HG03469 (cell line): ENCODE results near the gene FGL2.
A peak's percentile ranks its signal among the peaks of the same experiment; 100 is the strongest.
"Not testable (repeated sequence)": the region's sequence is repeated elsewhere in the genome, so short reads cannot be mapped to it uniquely, and the experiment has no call there.

Experiments used
- ATAC-seq: cut with Tn5 transposase; IDR thresholded peaks from one replicate; pipeline ENCODE4 v1.9.1; 2021; ENCODE audit warnings: mild to moderate bottlenecking, moderate library complexity, moderate number of reproducible peaks; ENCODE audit not compliant: unreplicated experiment

The FGL2 gene, protein sequence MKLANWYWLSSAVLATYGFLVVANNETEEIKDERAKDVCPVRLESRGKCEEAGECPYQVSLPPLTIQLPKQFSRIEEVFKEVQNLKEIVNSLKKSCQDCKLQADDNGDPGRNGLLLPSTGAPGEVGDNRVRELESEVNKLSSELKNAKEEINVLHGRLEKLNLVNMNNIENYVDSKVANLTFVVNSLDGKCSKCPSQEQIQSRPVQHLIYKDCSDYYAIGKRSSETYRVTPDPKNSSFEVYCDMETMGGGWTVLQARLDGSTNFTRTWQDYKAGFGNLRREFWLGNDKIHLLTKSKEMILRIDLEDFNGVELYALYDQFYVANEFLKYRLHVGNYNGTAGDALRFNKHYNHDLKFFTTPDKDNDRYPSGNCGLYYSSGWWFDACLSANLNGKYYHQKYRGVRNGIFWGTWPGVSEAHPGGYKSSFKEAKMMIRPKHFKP

DNA sequence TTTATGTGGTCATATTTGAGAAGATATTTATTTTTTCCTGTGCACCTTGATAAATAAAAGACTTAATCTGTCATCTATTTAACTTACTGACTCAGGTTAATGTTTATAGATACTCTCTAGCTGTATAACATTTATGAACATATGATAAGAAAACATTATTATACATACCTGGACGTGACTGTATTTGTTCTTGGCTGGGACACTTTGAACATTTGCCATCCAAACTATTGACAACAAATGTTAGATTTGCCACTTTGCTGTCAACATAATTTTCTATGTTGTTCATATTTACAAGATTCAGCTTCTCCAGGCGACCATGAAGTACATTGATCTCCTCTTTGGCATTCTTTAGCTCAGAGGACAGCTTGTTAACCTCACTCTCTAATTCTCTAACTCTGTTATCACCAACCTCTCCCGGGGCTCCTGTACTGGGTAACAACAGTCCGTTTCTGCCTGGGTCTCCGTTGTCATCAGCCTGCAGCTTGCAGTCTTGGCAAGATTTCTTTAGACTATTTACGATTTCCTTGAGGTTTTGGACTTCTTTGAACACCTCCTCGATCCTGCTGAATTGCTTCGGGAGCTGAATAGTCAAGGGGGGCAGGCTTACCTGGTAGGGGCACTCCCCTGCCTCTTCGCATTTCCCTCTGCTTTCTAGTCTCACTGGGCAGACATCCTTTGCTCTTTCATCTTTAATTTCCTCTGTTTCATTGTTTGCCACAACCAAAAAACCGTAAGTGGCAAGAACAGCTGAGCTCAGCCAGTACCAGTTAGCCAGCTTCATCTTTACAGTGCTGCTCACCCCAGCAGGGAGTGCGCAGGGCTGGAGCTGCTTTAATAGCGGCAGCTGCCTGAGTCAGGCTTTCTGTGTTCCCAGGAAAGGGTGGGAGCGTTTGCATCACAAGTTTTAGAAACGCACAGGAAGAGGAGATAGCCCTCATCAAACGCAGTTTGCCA, at the start of gene FGL2:
TSS of gene FGL2 (minus strand) at position 807 of the 954 bp plus-strand sequence. CDS start at position 781, 26 bp downstream.
- ATAC-seq, result no peak

DNA sequence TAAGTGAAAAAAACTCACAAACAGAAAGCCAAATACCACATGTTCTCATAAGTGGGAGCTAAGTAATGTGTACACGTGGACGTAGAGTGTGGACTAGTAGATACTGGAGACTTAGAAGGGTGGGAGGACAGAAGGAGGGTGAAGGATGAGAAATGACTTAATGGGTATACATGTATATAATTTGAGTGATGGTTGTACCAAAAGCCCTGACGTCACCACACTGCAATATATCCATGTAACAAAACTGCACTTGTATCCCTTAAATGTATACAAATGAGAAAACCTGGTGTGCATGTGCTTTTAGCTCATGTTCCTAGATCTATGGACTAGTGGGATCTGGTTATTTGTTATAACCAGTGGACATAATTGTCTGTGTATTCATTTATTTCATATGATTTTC, 48.5 kb upstream of the FGL2 start:
- ATAC-seq, result no peak

DNA sequence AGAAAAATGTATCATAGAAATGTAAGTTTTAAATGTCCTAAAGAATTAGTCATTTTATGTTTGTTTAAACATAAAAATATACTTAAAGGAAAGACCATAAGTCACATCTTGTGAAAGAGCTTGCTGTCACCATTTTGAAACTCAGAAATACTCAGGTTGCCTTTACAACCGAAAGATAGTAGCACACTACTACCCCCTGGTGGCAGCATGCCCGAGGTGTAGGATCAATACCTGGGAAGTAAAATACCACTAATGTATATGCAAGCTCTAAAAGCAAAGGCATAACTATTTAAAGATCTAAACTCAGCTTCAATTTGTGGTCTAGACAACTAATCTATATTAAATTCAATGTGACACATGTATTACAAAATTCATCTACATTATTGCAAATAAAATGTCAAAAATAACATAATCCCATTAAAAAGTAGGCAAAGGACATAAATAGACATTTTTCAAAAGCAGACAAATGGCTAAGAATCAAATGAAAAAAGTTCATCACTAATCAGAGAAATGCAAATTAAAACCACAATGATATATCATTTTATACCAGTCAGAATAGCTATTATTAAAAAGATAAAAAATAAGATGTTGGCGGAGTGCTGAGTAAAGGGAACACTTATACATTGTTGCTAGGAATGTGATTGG, 47.7 kb upstream of the FGL2 start:
- ATAC-seq, result peak; percentile 83

DNA sequence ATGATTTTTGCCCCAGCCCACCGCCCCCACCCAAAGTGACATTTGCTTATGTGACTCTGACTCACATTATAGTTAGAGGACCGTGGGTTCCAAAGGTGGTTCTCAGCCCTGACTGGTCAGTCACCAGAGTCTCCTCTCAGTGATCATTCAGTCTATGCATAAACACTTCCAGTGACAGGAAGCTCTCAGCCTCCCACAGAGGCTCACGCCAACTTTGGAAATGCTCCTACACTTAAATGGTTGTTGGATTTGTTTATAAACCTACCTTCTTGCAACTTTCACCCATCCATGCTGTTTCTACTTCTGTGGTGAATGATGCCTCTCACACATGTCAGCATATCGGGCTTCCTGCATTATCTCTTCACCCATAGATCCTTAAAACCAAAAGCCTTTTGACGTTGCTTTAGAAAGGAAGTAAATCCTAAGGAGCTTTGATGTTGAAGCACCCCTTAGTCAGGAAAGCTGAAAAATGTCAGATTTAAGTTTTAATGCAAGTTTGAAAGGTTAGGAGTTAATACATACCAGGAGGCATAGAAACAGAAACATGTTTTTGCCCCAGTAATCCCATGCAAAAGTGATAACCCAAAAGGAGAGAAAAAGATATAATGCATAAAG, 46.5 kb upstream of the FGL2 start:
- ATAC-seq, result no peak

DNA sequence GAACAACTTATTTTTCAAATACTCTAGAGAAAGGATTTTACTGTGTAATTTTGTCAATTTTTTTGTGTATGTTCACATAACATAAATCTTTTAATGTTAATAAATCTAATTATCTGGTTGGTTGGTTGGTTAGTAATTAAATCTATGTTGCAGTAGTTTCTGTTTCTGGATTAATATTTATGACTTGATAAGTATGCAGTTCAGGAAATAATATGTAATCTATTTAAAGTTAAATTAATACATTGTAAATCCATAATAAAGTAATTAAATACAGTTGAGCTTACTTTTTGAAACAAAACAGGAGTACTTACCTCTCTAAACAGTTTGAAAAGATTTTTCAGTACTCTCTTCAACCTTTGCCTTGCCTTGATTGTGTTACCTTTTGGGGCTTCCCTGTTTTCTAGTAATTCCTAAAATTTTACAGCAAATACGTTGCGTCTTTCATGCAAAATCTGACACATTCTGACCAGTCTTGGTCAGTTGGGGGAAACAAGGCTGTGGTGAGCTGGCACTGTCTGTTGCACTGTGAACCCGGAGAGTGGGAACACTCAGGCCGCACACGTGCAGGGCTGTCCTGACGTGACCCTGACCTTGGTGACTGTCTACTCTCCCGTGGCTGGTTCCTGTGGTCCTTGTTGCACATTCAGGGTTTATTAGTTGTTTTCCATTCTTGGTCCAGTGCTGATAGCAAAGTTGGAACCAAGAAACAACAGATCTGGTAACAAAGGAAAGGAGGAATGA, 45.6 kb upstream of the FGL2 start:
- no peak for ATAC-seq

DNA sequence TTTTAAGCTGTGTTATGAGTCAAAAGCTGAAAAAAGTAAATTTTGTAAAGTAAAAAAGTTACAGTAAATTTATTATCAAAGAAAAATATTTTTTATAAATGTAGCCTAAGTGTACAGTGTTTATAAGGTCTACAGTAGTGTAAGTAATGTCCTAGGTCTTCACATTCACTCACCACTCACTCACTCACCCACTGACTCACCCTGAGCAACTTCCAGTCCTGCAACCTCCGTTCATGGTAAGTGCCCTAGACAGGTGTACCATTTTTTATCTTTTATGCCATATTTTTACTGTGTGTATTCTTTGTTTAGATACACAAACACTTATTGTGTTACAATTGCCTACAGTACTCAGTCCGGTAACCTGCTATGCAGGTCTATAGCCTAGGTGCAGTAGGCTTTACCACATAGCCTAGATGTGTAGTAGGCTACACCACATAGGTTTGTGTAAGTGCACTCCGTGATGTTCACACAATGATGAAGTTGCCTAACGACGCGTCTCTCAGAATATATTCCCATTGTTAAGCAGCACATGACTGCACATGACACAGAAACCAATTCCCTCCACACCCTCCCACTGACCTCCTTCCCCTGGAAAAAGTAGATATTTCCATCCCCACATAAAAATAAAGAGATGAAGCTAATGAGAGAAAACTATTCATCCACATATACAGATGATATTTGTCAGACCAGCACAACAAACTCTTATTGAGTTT, 44.8 kb upstream of the FGL2 start:
- ATAC-seq, result no peak

DNA sequence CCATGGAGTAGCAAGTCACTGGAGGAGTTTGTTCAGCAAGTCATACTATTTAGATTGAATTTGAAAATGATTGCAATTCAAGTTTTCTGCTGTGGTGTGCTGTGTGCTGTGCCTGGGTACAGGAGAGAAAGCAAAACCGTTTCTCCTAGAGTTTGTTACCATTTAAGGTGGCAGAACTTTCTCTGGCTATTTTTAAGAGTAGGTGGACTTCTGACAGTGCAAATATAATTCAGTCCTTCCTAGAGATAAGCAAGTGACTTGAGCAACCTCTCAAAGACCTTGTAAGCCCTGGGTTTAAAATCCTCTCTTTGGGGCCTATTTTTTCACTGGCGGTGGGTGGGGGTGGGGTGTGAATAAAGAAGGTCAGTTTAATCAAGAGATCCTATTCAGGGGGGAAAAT, 42.9 kb upstream of the FGL2 start:
- ATAC-seq, result no peak

DNA sequence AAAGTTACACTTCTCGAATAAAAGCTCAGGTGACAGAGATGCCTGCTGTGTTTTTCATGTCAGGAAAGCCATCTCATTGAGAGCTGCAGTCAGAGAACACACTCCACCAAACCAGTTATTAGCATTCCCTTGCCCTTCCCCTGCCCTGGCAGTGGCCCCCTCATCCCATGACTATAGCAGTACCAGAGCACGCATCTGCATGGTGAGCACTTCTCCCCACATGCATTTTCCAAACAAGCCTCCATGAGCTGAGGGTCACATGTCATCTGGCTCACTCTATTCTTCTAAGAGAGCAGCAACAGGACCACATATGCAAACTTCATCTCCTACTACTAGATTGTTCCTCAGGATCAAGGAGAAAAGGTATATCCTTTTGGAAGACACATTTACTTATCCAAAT, 42.4 kb upstream of the FGL2 start:
- ATAC-seq, result no peak

DNA sequence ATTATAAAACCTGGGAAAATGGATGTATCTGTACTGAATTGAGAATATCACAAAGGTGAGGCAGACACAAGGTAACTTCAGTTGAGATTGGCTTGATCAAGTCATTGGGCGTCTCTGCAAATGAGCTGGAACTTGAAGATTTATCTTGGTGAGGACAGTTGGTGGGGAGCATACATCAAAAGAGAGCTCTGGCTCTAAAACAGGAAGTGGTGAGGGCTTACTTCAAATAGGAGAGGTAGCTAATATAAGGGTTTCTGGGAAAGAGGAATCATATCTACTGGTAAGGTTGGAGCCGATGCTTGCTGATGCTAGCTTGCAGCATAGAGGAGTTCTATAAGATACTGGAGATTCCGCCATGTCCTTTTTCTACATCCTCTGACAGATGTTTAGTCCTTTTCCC, 39.9 kb upstream of the FGL2 start:
- no peak for ATAC-seq

DNA sequence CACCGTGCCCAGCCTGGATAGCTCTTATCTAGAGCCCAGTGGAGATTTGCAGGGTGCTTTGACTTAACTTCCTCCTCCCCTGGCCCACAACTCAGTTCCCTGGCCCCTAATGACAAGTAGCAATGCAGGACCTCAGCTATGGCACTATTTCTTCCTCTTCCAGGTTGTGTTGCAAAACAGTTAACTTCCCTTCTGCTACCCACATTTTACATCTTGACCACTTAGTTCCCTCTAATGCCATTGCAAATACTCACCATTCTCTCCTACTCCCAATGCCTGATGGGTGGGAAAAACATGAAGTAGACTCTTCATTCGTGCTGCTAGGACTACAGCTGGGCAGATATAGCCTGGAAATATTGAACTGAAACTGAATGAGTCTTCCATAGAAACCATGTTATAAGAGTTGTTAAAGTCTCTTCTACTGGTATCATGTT, 39.1 kb upstream of the FGL2 start:
- no peak for ATAC-seq

DNA sequence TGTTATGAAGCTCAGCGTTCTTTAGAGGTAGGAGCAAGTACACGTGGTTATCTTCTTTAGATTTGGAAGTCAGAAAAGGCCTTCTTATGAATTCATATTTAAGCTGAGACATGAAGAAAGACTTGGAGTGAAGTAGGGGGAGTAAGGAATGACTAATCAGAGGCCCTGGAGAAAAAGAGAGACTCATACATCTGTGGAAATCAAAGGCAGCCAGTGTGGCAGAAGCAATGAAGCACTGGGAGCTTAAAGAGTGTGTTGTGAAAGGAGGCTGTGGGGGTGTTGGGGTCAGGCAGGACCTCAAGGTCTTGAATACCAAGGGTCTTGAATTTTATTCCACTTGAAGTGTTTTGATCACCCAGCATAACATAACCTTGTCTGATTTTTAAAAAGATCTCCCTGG, 35.7 kb upstream of the FGL2 start:
- ATAC-seq, result no peak

DNA sequence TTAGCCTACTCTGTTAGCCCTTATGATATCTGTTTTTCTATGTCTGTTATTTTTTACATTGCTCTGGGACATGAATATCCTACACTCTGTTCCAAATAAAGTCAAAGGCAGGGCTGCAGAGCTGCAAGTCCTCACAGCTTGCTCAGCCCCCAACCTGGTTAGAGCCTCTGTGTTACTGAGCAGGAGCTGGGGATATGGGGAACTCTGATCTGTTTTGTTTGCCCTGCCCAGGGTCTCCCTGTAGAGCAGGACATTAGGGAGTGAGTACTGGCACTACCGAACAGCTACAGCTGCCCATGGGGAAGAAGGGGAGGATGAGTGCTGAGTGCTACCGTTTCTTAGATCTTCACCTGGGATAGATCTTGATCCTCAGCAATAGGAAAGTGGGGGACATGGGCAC, 32.8 kb upstream of the FGL2 start:
- no peak for ATAC-seq

DNA sequence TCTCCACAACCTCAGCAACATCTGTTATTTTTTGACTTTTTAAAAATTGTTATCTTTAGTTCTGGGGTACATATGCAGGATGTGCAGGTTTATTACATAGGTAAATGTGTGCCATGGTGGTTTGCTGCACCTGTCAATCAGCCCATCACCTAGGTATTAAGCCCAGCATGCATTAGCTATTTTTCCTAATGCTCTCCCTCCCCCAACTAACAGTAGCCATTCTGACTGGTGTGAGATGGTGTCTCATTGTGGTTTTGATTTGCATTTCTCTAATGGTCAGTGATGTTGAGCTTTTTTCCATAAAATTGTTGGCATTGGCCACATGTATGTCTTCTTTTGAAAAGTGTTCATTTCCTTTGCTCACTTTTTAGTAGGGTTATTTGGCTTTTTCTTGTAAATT, 29.2 kb upstream of the FGL2 start:
- ATAC-seq, result not testable (repeated sequence)

DNA sequence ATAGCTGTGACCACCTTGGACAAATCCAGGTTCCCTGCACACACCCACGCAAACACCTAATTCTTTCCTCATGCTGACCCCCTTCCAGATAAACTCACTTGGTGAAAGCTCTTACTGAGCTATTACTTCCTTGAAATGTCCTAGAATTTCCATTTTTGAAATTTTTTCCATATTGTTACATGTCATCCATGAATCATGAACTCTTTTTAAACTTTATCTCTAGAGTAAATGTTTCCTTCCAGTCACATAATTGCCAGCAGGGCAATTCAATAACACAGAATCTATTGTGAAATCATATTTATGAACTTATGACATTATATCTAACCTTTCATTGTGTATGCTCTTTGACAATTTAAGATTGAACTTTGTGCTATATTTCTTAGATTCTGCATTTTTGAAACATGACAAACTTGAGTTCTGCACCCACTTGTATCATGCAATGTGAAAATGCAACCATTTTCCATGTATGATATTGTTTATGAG, 26.8 kb upstream of the FGL2 start:
- no peak for ATAC-seq

DNA sequence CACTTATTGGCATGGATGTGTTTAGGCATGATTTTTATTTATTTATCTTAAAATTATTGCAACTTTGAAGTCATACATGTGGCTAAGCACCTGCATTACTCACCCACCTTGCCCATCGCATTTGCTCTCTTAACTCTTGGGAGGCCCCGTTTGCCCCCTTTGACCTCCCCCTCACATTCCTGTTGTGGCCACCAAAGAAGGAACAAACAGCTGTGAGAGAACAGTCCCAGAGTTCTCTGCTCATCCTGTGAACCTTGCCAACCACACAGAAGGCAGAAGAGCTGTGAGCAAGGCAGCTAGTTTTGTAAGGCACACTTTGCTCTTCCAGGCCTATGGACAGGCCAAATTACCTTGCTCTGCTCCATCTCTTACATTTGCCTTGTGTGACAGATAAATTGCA, 23.6 kb upstream of the FGL2 start:
- ATAC-seq, result no peak

DNA sequence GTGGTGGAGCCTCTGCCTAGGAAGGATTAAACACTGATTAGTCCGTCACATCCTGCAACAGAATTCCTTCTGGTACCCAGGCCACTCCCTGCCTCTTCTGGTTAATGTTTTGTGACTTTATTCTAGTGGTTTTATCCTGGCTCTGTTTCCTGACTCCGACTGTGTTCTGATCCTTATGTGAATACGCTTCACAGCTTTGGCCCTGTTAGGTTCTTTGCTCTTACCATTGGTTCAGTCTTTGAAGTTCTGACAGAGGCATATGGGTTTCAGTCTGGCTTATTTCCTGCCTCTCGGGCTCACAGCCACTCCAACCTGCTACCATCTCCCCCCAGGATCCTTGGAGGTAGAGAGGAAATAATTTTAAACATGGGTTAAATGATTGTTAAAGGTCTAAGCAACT, 23.2 kb upstream of the FGL2 start:
- no peak for ATAC-seq

DNA sequence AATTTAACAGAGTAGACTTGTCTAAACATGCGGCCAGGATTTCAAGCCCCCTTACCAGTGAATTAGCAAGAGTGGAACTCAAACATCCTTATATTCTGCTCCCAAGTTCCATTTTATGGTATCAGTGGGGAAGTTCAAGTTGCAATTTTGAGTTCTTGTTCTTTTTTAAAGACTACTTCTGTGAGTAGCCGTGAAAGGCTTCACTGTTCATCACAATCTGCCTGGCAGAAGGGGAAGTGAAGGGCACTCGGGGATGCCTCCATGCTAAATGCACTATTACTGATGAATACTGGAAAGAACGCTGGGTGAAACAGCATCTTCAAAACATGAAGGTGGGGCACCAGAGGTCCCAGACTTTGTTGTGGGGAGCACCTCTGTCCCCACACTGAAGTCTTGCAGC, 22.4 kb upstream of the FGL2 start:
- no peak for ATAC-seq

DNA sequence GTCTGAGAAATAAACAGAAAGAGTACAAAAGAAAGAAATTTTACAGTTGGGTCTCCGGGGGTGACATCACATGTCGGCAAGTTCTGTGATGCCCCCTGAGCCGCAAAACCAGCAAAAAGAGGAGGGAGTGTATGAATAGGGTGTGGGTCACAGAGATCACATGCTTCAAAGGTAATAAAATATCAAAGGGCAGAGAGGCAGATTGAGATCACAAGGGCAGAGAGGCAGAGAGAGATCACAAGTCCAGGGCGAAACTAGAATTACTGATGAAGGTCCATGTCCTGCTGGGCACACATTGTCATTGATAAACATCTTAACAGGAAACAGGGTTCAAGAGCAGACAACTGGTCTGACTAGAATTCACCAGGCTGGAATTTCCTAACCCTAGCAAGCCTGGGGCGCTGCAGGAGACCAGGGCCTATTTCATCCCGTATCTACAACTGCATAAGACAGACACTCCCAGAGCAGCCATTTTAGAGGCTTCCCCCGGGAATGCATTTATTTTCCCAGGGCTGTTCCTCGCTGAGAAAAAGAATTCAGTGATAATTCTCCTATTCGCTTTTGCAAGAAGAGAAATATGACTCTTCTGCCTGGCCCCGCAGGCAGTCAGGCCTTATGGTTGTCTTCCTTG, 20.2 kb upstream of the FGL2 start:
- ATAC-seq, result not testable (repeated sequence)
